Measurements from ENCODE around the gene STK38L.

GRCh38 chr12:27334042-27334720, 90.1 kb downstream of the STK38L start:
- no peak for TF ChIP-seq POLR2A (IDR thresholded peaks at IDR 0.05)
- TF ChIP-seq CTCF (IDR thresholded peaks at IDR 0.05): no peak
- no peak for TF ChIP-seq POLR2AphosphoS5 (IDR thresholded peaks at IDR 0.05)
- TF ChIP-seq EP300 (IDR thresholded peaks at IDR 0.05): no peak
